ENCODE measurements around the gene THAP10. TPM values are rescaled to one million over a fixed set of nuclear protein-coding genes. Genes with fewer than 3 reads are reported as not detected.
A peak's percentile ranks its signal among the peaks of the same experiment; 100 is the strongest.

The THAP10 gene
- total RNA-seq, 1 donor from 2014 or later, result 4.7 TPM

GRCh38 chr15:70856884-70857561, 35.2 kb downstream of the THAP10 start:
- DNase-seq (peak; percentile 77), ATAC-seq (peak; percentile 68)
- intact Hi-C loops (cut with micrococcal nuclease), result no loop called here

- DNase-seq (no peak), ATAC-seq (no peak)
- intact Hi-C loops (cut with micrococcal nuclease), result no loop called here
Measured at GRCh38 chr15:70856177-70856883, 35.9 kb downstream of the THAP10 start.

- no peak for ATAC-seq
- intact Hi-C loops (cut with micrococcal nuclease), result no loop called here
- no peak for DNase-seq
Measured at GRCh38 chr15:70855764-70856163, 36.5 kb downstream of the THAP10 start.

GRCh38 chr15:70854666-70854976, 37.6 kb downstream of the THAP10 start:
- ATAC-seq (peak; percentile 3), DNase-seq (no peak)
- intact Hi-C loops (cut with micrococcal nuclease), result no loop called here

GRCh38 chr15:70853973-70854665, 38.1 kb downstream of the THAP10 start, which contains the start of gene LARP6:
Gene LARP6, minus strand, starts transcription at chr15:70854157. Its CDS starts 69 bp downstream, at chr15:70854088.
- peak; percentile 77 for ATAC-seq
- intact Hi-C loops (cut with micrococcal nuclease), result no loop called here
- peak; percentile 86 for DNase-seq

GRCh38 chr15:70853318-70853972, 38.8 kb downstream of the THAP10 start:
- DNase-seq (no peak), ATAC-seq (peak; percentile 47)
- intact Hi-C loops (cut with micrococcal nuclease), result no loop called here

GRCh38 chr15:70852501-70853317, 39.5 kb downstream of the THAP10 start:
- peak; percentile 48 for ATAC-seq
- DNase-seq, result peak; percentile 54
- intact Hi-C loops (cut with micrococcal nuclease), result no loop called here

GRCh38 chr15:70851889-70852288, 40.3 kb downstream of the THAP10 start:
- ATAC-seq (no peak), DNase-seq (no peak)
- intact Hi-C loops (cut with micrococcal nuclease), result no loop called here

GRCh38 chr15:70845602-70846360, 46.5 kb downstream of the THAP10 start:
- ATAC-seq, result no peak
- intact Hi-C loops (cut with micrococcal nuclease), result no loop called here

GRCh38 chr15:70837476-70837875, 54.8 kb downstream of the THAP10 start:
- no peak for ATAC-seq
- DNase-seq, result no peak
- intact Hi-C loops (cut with micrococcal nuclease), result no loop called here

More at GRCh38 chr15:70845602-70846360, 46.5 kb downstream of the THAP10 start:
- no peak for DNase-seq

GRCh38 chr15:70835841-70836240, 56.4 kb downstream of the THAP10 start:
- ATAC-seq, result peak; percentile 34
- no peak for DNase-seq

GRCh38 chr15:70835415-70835814, 56.8 kb downstream of the THAP10 start:
- ATAC-seq (peak; percentile 93), DNase-seq (peak; percentile 89)
- intact Hi-C loops (cut with micrococcal nuclease), result no loop called here

More at GRCh38 chr15:70835841-70836240, 56.4 kb downstream of the THAP10 start:
- intact Hi-C loops (cut with micrococcal nuclease), result no loop called here

- no peak for ATAC-seq
- no peak for DNase-seq
- intact Hi-C loops (cut with micrococcal nuclease), result no loop called here
Measured at GRCh38 chr15:70834999-70835398, 57.2 kb downstream of the THAP10 start.

GRCh38 chr15:70833861-70834765, 58.1 kb downstream of the THAP10 start:
- DNase-seq, result no peak
- no peak for ATAC-seq
- intact Hi-C loops (cut with micrococcal nuclease), result no loop called here

- DNase-seq (no peak), ATAC-seq (no peak)
- intact Hi-C loops (cut with micrococcal nuclease), result no loop called here
Measured at GRCh38 chr15:70833422-70833821, 58.8 kb downstream of the THAP10 start.

GRCh38 chr15:70832176-70832575, 60.1 kb downstream of the THAP10 start:
- ATAC-seq (no peak), DNase-seq (no peak)
- intact Hi-C loops (cut with micrococcal nuclease), result no loop called here

Data from left ventricle myocardium superior (tissue), 1 donor.